SK-N-SH (cell line): Measurements from ENCODE around the gene KIF9. TPM values are rescaled to one million over a fixed set of nuclear protein-coding genes. Genes with fewer than 3 reads are reported as not detected.

Experiments used
- CTCF ChIA-PET: fragments of 300-600, 350-600 bp; formaldehyde crosslinking; extraction: SDS; loops from one replicate; lab custom pipeline; 2021; lab: Yijun Ruan, JAX
- POLR2A ChIA-PET: fragments of 350-600 bp; sonication (Branson Sonifier 250); formaldehyde crosslinking; extraction: SDS; loops from one replicate; lab custom pipeline; 2020; ENCODE audit warnings: antibody characterized with exemption, inconsistent platforms; lab: Yijun Ruan, JAX
- DNase-seq: peaks from one replicate; pipeline ENCODE4 v3.0.0; 2012
- H2AFZ ChIP-seq: fragments of 200-600 bp; sonication (generic); 2 replicates; pipeline ENCODE4 v1.8.1; 2016; ENCODE audit warnings: antibody characterized with exemption, mild to moderate bottlenecking, low read depth
- H3F3A ChIP-seq: fragments of 200-600 bp; sonication (generic); replicated peaks from 2 replicates; pipeline ENCODE3; 2016; ENCODE audit warnings: antibody characterized with exemption, mild to moderate bottlenecking; ENCODE audit not compliant: insufficient read depth
- H3K27ac ChIP-seq, 2 experiments: fragments of 200-500 bp in 1 of 2; fragments of 200-600 bp in 1 of 2; sonication (Bioruptor generic) in 1 of 2; sonication (generic), shearing (Covaris generic) in 1 of 2; 2 replicates each; pipeline versions ENCODE4 v1.5.1 to v1.6.1; 2014 to 2016; ENCODE audit warnings: low read depth in 2 of 2, inconsistent platforms in 1 of 2, low read length in 1 of 2, mild to moderate bottlenecking in 1 of 2, mixed read lengths in 1 of 2
- H3K27me3 ChIP-seq: fragments of 200-600 bp; sonication (generic), shearing (Covaris generic); 2 replicates; pipeline ENCODE4 v1.6.1; 2016; ENCODE audit warnings: mixed run types; ENCODE audit not compliant: insufficient read depth
- H3K36me3 ChIP-seq, 2 experiments: fragments of 200-500 bp in 1 of 2; fragments of 200-600 bp in 1 of 2; sonication (Bioruptor generic) in 1 of 2; sonication (generic) in 1 of 2; replicated peaks in 1 of 2; 2 replicates each; pipeline versions ENCODE3 to v1.5.1; 2014 to 2016; ENCODE audit warnings: low read length in 1 of 2, mild to moderate bottlenecking in 1 of 2; ENCODE audit not compliant: insufficient read depth in 2 of 2, control insufficient read depth in 1 of 2
- H3K4me1 ChIP-seq, 2 experiments: fragments of 200-500 bp in 1 of 2; fragments of 200-600 bp in 1 of 2; sonication (Bioruptor generic) in 1 of 2; sonication (generic), shearing (Covaris generic) in 1 of 2; 2 replicates each; pipeline versions ENCODE4 v1.5.1 to v1.6.1; 2014 to 2016; ENCODE audit warnings: low read depth in 1 of 2, low read length in 1 of 2, mixed run types in 1 of 2; ENCODE audit not compliant: insufficient read depth in 2 of 2, control insufficient read depth in 1 of 2
- H3K4me2 ChIP-seq: fragments of 200-600 bp; sonication (generic), shearing (Covaris generic); 2 replicates; pipeline ENCODE4 v1.6.1; 2017; ENCODE audit warnings: mixed run types
- H3K4me3 ChIP-seq, 2 experiments: fragments of 200-500 bp in 1 of 2; fragments of 200-600 bp in 1 of 2; sonication (Bioruptor generic) in 1 of 2; sonication (generic), shearing (Covaris generic) in 1 of 2; 2 replicates each; pipeline versions ENCODE4 v1.5.1 to v1.8.1; 2014 to 2016; ENCODE audit warnings: low read depth in 2 of 2, inconsistent platforms in 1 of 2, low read length in 1 of 2, mild to moderate bottlenecking in 1 of 2, mixed read lengths in 1 of 2, moderate library complexity in 1 of 2
- H3K79me2 ChIP-seq: fragments of 200-600 bp; sonication (generic); 2 replicates; pipeline ENCODE4 v1.8.1; 2017; ENCODE audit warnings: mild to moderate bottlenecking; ENCODE audit not compliant: insufficient read depth
- H3K9ac ChIP-seq: fragments of 200-600 bp; sonication (generic); 2 replicates; pipeline ENCODE4 v1.6.1; 2017; ENCODE audit warnings: mixed run types
- H3K9me2 ChIP-seq: fragments of 200-600 bp; sonication (generic); 2 replicates; pipeline ENCODE4 v1.6.1; 2017; ENCODE audit warnings: mixed run types
- H3K9me3 ChIP-seq: fragments of 200-600 bp; sonication (generic); 2 replicates; pipeline ENCODE4 v1.6.1; 2017; ENCODE audit warnings: mixed run types, mild to moderate bottlenecking, moderate library complexity
- H4K20me1 ChIP-seq: fragments of 200-600 bp; sonication (generic); 2 replicates; pipeline ENCODE4 v1.6.1; 2017; ENCODE audit warnings: mild to moderate bottlenecking, mixed run types; ENCODE audit not compliant: insufficient read depth
- CHD2 ChIP-seq: fragments of 150-350 bp; IDR thresholded peaks from 2 replicates; pipeline ENCODE4 v1.6.1; 2018; ENCODE audit warnings: low read length; ENCODE audit not compliant: partially characterized antibody
- CTCF ChIP-seq: fragments of 200-600 bp; sonication (generic); IDR thresholded peaks from 2 replicates; pipeline ENCODE4 v1.6.1; 2017; ENCODE audit warnings: antibody characterized with exemption, mild to moderate bottlenecking, moderate library complexity
- ELF1 ChIP-seq: IDR thresholded peaks from 2 replicates; pipeline ENCODE4 v1.4.0; 2012
- FOXJ3 ChIP-seq: sonication (generic); formaldehyde crosslinking; IDR thresholded peaks from 2 replicates; pipeline ENCODE4 v1.5.1; 2020; ENCODE audit warnings: mild to moderate bottlenecking, missing genetic modification reagents
- FOXM1 ChIP-seq: IDR thresholded peaks from 2 replicates; pipeline ENCODE4 v1.4.0; 2012; ENCODE audit warnings: low read depth, mild to moderate bottlenecking
- MXI1 ChIP-seq: IDR thresholded peaks from 2 replicates; pipeline ENCODE4 v1.6.1; 2012; ENCODE audit warnings: mild to moderate bottlenecking, low read depth, low read length, improper control_type of control experiment
- REST ChIP-seq: IDR thresholded peaks from 2 replicates; pipeline ENCODE4 v1.6.1; 2012; ENCODE audit warnings: mild to moderate bottlenecking, low read depth, low read length, moderate library complexity
- SIN3A ChIP-seq: IDR thresholded peaks from 2 replicates; pipeline ENCODE4 v1.6.1; 2012; ENCODE audit warnings: low read depth, mild to moderate bottlenecking, low read length, moderate library complexity, borderline replicate concordance
- ZBTB33 ChIP-seq: IDR thresholded peaks from 2 replicates; pipeline ENCODE4 v1.4.0; 2012; ENCODE audit warnings: low read depth, borderline replicate concordance
- WGBS: methylation state at CpG from one replicate; pipeline ENCODE4 v1.1.6; 2017; ENCODE audit warnings: low lambda C conversion rate; 5-methylcytosine and 5-hydroxymethylcytosine counted together
- polyA plus RNA-seq, 3 experiments: library from polyadenylated mRNA; depleted of rRNA; stranded (reverse); fragments of >200 nt; gene quantifications; 2 replicates each; pipeline ENCODE4 v1.2.3, GENCODE V29; 2012

Gene KIF9
- polyA plus RNA-seq, 1 of the 3 experiments (the other 2 are of a cell fraction) = 31.8 TPM

- Histone ChIP-seq H3K79me2 (peaks cover 77% of the 10 kb centered on the region), H3K9me3 (no peaks in the 10 kb centered on the region), H3K27me3 (no peaks in the 10 kb centered on the region), H3K27ac (peak overlapping the region in 1 of 2 experiments; percentile 99; a peak in 3 of 4 replicates), H4K20me1 (no peaks in the 10 kb centered on the region; the same call in 1 of the 2 replicates), H3K9me2 (no peaks in the 10 kb centered on the region), H3K4me3 (peak overlapping the region; percentile 70 to 78), H3K9ac (peak overlapping the region; percentile 97), H3F3A (peaks cover 10% of the 10 kb centered on the region), H2AFZ (peak overlapping the region; percentile 69; the same call in 1 of the 2 replicates), H3K36me3 (peaks cover 4 to 6% of the 10 kb centered on the region in 2 experiments), H3K4me1 (peaks cover 0 to 9% of the 10 kb centered on the region in 2 experiments; a peak in 1 of 4 replicates), H3K4me2 (peak overlapping the region; percentile 90)
- peak; percentile 47 for DNase-seq
- WGBS = 36% methylated on average over 12 of the region's 12 CpGs
- TF ChIP-seq REST (no peak), FOXM1 (no peak), MXI1 (peak; percentile 43)
- ChIA-PET CTCF (interaction anchor here (1.3 to 3.2 kb wide), 3 partner anchors 20 to 120 kb away, joined by 3 to 10 read pairs (median 9); partner anchors contain the start of gene SETD2), POLR2A (interaction anchor here (1.8 kb wide), 1 partner anchor 21 kb away, joined by 4 read pairs; no protein-coding TSS in a partner anchor)
Measured at GRCh38 chr3:47283591-47284364, 1.2 kb upstream of the KIF9 start.

- Histone ChIP-seq H3F3A (peaks cover 10% of the 10 kb centered on the region), H3K9ac (peak overlapping the region; percentile 97), H3K27me3 (no peaks in the 10 kb centered on the region), H3K9me3 (no peaks in the 10 kb centered on the region), H3K79me2 (peaks cover 71% of the 10 kb centered on the region), H3K36me3 (peaks cover under 1 to 4% of the 10 kb centered on the region in 2 experiments), H3K4me2 (peak overlapping the region; percentile 90), H2AFZ (peak overlapping the region; percentile 69), H4K20me1 (no peaks in the 10 kb centered on the region; the same call in 1 of the 2 replicates), H3K27ac (peak overlapping the region; percentile 96 to 99), H3K4me3 (peak overlapping the region; percentile 70 to 78), H3K4me1 (peaks cover 0 to 9% of the 10 kb centered on the region in 2 experiments; a peak in 1 of 4 replicates), H3K9me2 (no peaks in the 10 kb centered on the region)
- DNase-seq = no peak
- 2% methylated on average over 10 of the region's 10 CpGs for WGBS
- CTCF ChIA-PET = interaction anchor here (1.3 to 3.2 kb wide), 4 partner anchors 8 to 119 kb away, joined by 3 to 10 read pairs (median 6); partner anchors contain the start of gene SETD2
- POLR2A ChIA-PET = interaction anchor here (0.6 to 1.8 kb wide), 3 partner anchors 20 to 119 kb away, joined by 3 to 4 read pairs (median 3); no protein-coding TSS in a partner anchor
- no peak for TF ChIP-seq FOXJ3 (CRISPR knock-in tag)
- no peak for TF ChIP-seq ELF1
- TF ChIP-seq SIN3A = no peak
- no peak for TF ChIP-seq CTCF
- TF ChIP-seq CHD2 = no peak
- TF ChIP-seq ZBTB33 = no peak
Measured at GRCh38 chr3:47283193-47283537, 566 bp upstream of the KIF9 start.
